Raji (cell line): Measurements from ENCODE around the gene ERMARD.

Experiments
- POLR2A ChIP-seq: IDR thresholded peaks from 2 replicates; pipeline ENCODE4 v1.6.1; 2011; ENCODE audit warnings: low read depth, low read length, control low read depth; ENCODE audit not compliant: insufficient read depth

The ERMARD gene

GRCh38 chr6:169766921-169767736 lies 15.7 kb downstream of the ERMARD start:
- TF ChIP-seq POLR2A: no peak

- no peak for TF ChIP-seq POLR2A
Observed at GRCh38 chr6:169774347-169774746, 22.9 kb downstream of the ERMARD start.

- no peak for TF ChIP-seq POLR2A
Observed at GRCh38 chr6:169775321-169775720, 23.9 kb downstream of the ERMARD start.

DNA sequence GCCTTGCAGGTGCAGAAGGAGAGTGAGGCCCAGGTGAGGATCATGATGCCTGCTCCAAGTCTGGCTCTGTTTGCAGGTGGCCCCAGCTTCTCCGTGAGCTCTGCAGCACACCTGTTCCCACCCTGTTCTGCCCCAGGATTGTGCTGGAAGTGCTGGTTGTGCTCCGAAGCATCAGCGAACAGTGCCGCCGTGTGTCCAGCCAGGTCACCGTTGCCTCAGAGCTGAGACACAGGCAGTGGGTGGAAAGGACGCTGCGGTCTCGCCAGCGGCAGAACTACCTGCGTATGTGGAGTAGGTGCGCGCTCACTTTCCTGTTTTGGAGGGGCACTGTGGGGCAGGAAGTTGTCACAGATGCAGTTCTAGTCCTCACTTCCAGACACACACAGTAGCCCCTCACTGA lies 25.0 kb downstream of the ERMARD start:
- no peak for TF ChIP-seq POLR2A

- no peak for TF ChIP-seq POLR2A
Observed at GRCh38 chr6:169777896-169778295, 26.5 kb downstream of the ERMARD start.

GRCh38 chr6:169778646-169779045 lies 27.2 kb downstream of the ERMARD start:
- no peak for TF ChIP-seq POLR2A

DNA sequence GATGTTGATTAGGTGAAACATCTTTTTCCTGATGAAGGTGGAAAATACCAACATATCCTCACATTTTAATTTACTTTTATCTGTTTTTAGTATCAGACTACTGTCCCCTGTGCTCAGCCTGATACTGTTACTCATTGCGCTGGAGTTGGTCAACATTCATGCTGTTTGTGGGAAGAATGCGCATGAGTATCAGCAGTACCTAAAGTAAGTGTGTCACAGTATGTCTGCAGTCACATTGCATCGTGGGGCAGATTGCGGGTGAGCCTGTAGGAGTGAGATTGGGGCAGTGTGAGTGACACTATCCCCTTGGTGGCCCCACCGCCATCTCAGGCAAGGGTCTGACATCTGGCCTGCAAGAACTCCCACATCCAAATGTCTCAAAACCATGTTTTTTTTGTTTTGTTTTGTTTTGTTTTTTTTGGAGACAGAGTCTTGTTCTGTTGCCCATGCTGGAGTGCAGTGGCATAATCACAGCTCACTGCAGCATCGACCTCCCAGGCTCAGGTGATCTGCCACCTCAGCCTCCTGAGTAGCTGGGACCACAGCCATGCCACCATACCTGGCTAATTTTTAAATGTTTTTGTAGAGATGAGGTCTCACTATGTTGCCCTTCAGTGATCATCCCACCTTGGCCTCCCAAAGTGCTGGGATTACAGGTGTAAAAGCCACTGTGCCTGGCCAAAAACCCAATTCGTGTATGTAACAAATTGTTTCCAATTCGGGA lies 27.8 kb downstream of the ERMARD start:
- no peak for TF ChIP-seq POLR2A

DNA sequence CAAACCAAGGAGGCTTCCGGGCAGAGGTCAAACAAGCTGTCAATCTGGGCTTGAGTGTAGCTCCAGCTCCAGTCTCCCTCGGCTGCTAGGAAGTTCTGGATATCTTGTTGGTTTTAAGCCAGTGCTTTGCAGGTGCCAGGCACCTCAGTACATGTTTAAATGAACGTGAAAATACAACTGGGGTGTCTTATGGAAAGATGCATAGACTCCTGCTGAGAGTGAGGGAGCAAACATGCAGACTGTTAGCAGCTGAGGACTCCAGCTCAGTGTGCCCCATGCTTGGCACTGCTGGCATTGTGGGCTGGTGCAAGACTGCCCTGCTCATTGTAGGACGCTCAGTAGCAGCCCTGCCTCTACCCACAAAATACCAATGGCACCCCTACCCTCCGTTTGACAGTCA lies 28.5 kb downstream of the ERMARD start:
- no peak for TF ChIP-seq POLR2A

- TF ChIP-seq POLR2A: no peak
Observed at GRCh38 chr6:169780571-169781091, 29.2 kb downstream of the ERMARD start.

- TF ChIP-seq POLR2A: no peak
Observed at GRCh38 chr6:169782966-169783365, 31.5 kb downstream of the ERMARD start.

DNA sequence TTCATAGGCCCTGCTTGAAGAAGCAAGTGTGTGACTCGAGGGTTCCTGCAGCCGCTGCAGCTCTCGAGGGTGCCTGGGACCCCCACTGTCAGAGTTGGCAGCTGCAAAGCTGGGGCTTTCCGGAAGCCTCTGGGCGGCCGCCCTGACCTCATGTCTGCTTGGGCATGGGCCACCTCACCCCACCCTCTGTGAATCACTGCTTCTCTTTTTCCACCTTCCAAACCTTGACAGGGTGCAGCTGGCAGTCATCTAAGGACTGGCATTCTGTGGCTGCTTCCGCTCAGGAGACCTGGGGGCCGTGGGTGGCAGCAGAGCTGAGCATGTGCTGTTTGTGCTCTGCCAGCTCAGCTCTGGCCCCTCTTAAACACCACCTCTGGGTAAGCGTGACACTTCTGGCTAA lies 32.0 kb downstream of the ERMARD start:
- no peak for TF ChIP-seq POLR2A

DNA sequence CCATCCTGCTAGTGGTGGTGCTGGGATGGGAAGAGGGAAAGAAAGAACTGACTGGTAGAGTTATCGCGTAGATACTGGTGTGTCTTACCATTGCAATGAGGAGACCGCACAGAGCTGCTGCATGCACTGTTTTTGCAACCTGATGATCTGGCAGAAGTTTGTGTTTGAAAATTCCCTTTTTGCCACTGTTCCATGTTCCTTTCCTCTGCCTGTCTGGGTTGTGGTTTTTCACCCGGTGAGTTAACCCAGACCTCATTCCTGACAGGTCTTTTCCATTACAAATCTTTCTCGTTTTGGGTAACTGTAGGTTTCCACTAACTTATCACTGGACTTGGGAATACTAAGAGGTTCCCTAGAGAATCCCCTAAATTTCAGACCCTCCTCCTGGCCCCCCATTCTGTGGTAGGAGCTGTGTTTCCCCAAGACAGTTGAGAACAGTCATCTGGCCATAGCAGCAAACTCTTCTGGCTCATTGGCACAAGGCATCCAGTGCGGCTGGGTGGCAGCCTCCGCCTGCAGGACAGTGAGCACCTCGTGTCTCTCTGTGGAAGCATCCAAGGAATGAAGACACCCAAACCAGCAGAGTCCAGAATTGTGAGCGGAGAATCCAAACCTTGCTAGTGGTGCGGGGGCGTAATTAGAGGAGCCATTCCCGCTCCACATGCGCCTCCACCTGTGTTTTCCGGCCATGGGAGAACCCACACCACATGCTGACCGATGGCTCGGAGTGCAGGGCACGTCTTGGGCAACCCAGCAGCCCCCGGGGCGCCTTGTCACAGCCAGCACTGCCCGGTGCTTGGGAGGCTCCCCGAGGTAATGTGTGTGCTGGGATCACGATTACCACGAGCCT lies 32.8 kb downstream of the ERMARD start:
- no peak for TF ChIP-seq POLR2A

DNA sequence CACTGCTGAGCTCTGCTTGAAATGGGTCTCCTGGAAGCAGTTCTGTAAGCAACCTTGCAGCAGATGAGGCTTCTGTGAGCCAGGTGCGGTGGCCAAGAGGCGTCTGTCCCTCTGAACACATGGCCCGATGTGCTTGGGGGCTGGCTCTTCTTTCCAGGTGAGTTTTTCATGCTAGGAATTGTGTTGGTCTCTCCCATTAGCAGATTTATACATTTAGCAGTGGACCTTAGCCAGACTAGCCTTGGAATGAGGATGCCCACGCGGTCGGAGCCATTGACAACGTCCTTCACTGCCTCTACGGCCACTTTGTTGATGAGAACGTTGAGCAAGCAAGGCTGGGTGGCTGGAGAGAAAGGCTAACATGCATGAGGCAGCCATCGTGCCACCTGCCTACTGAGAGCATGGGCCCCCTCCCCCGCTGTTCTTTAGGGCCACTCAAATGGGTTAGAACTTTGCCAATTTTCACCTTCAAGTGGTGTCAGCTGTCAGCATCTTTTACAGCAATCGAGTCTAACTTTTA lies 33.5 kb downstream of the ERMARD start:
- no peak for TF ChIP-seq POLR2A

DNA sequence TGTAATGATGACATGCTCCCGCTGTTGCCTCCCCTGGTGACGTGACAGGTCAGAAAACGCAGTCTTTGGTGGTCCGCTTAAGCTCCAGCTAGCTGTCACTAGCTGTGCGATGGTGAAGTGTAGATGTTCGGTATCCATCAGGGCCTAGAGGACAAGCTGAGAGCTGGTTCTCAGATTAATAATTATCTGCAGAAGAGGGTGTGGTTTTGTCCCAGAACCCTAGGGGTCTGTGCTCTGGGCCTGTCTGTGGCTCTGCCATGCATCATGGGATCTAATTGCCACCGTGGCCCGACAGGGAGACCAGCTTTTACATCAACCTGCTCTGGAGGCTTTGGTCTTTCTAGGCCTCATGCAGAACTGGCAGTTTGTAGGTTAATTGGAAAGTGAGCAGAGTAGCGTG lies 34.1 kb downstream of the ERMARD start:
- TF ChIP-seq POLR2A: no peak

DNA sequence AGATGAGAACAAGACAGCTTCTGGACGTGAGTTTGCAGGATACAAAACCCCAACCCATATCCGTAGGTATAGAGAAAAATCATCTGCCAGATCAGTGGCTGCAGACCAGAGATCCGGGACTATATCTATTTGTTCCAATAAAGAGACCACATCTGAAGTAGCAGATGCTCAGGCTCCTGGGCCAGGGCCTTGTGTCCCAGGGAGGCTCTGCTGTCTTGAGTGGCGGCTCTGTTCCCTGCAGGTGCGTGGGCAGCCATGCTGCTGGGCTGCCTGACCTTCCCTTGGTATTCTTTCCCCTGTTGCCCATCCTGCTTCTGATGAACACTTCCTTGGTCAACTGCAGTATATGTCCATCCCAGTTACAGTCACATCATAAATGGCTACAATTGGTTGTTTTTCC lies 34.9 kb downstream of the ERMARD start:
- TF ChIP-seq POLR2A: no peak
